ENCODE data around the gene MBOAT1. TPM values are rescaled to one million over a fixed set of nuclear protein-coding genes. Genes with fewer than 3 reads are reported as not detected.

Gene MBOAT1
- total RNA-seq, 1 experiment from 2014 or later, result 9.9 TPM

GRCh38 chr6:20095436-20095835 is 116.8 kb downstream of the MBOAT1 start:
- no peaks in the 10 kb centered on the region for H3K36me3 Mint-ChIP-seq (ENCODE audit: insufficient read depth in 1 of 3, low read depth in 3 of 3)
- WGBS (ENCODE audit: extremely low coverage, insufficient read length, low lambda C conversion rate), result no CpG with 5 or more reads among the region's 6 CpGs
- H2AFZ ChIP-seq (ENCODE audit: low read length), result no peak overlapping the region

More at GRCh38 chr6:20095436-20095835, 116.8 kb downstream of the MBOAT1 start:
- no peak for DNase-seq
- Histone ChIP-seq H3K9me3 (ENCODE audit: control insufficient read depth, low read depth, low read length) (no peaks in the 10 kb centered on the region), H3K4me1 (ENCODE audit: insufficient read depth, low read length) (no peaks in the 10 kb centered on the region; the same call in 1 of the 2 replicates), H3K56ac (ENCODE audit: insufficient read length, low read depth, low read length) (no peak overlapping the region), H4K20me1 (ENCODE audit: control insufficient read depth, insufficient read depth, insufficient read length) (no peaks in the 10 kb centered on the region), H3K14ac (ENCODE audit: insufficient read depth, low read length) (no peak overlapping the region), H3K23ac (ENCODE audit: insufficient read length, low read depth, low read length) (no peak overlapping the region), H3K79me1 (ENCODE audit: insufficient read depth, low read depth, low read length, poor library complexity, severe bottlenecking) (no peaks in the 10 kb centered on the region), H3K4me2 (ENCODE audit: insufficient read depth, insufficient read length, low read length) (no peak overlapping the region), H2AK5ac (ENCODE audit: insufficient read length, low read length) (no peak overlapping the region), H3K23me2 (ENCODE audit: insufficient read length, low read depth, low read length, poor library complexity, severe bottlenecking) (no peaks in the 10 kb centered on the region), H3K4ac (ENCODE audit: low read depth, low read length) (no peak overlapping the region), H3K9ac (ENCODE audit: extremely low read depth, insufficient read length, low read length) (no peak overlapping the region), H2BK20ac (ENCODE audit: low read depth, low read length, poor library complexity, severe bottlenecking) (no peak overlapping the region), H4K8ac (replicated peaks; ENCODE audit: insufficient read length, low read depth, low read length) (no peak overlapping the region), H3K27ac (ENCODE audit: insufficient read length, low read depth, low read length) (no peak overlapping the region), H2BK5ac (ENCODE audit: insufficient read length, low read length) (no peak overlapping the region), H3K27me3 (ENCODE audit: insufficient read depth, low read length) (no peaks in the 10 kb centered on the region), H2BK12ac (ENCODE audit: insufficient read length, low read depth, low read length) (no peak overlapping the region), H3T11ph (ENCODE audit: low read length) (no peak overlapping the region), H4K5ac (ENCODE audit: insufficient read length, low read depth, low read length) (no peak overlapping the region), H3K18ac (ENCODE audit: insufficient read length, low read depth, low read length) (no peak overlapping the region), H2BK15ac (ENCODE audit: low read depth, low read length) (no peak overlapping the region), H2BK120ac (ENCODE audit: low read depth, low read length, poor library complexity, severe bottlenecking) (no peak overlapping the region), H4K91ac (ENCODE audit: insufficient read length, low read depth, low read length) (no peak overlapping the region), H3K79me2 (ENCODE audit: insufficient read depth, low read length) (no peaks in the 10 kb centered on the region)
- Mint-ChIP-seq H3K9me3 (no peaks in the 10 kb centered on the region), H3K4me3 (no peak overlapping the region), H3K27me3 (ENCODE audit: low read depth) (no peaks in the 10 kb centered on the region), H3K4me1 (peaks cover 27 to 28% of the 10 kb centered on the region in 2 experiments), H3K27ac (peak overlapping the region in 2 of 3 experiments; percentile 57 to 75; a peak in 1 of 7 replicates)
- no peak for TF ChIP-seq CTCF (conservative IDR thresholded peaks at IDR 0.05)
